NCI-H460 (cell line): ENCODE data around the gene KCNQ2. TPM values are rescaled to one million over a fixed set of nuclear protein-coding genes. Genes with fewer than 3 reads are reported as not detected.
"Not testable (repeated sequence)": the region's sequence is repeated elsewhere in the genome, so short reads cannot be mapped to it uniquely, and the experiment has no call there.

Source experiments
- DNase-seq: peaks from one replicate; pipeline ENCODE4 v3.0.0-alpha.2; 2016; ENCODE audit warnings: low read depth; ENCODE audit errors: extremely low read depth
- total RNA-seq: library from RNA; depleted of rRNA; stranded (reverse); fragments of >200 nt; shearing (Covaris generic); gene quantifications from 2 replicates; pipeline ENCODE4 v1.2.3, GENCODE V29; 2014

Gene KCNQ2
- total RNA-seq, 1 experiment from 2014 or later = 0.17 TPM

- DNase-seq = no peak
Measured at GRCh38 chr20:63491635-63492230, 19.3 kb upstream of the KCNQ2 start.

GRCh38 chr20:63491078-63491477 lies 18.6 kb upstream of the KCNQ2 start:
- DNase-seq = no peak

GRCh38 chr20:63490416-63490815 lies 18.0 kb upstream of the KCNQ2 start:
- no peak for DNase-seq

GRCh38 chr20:63488315-63489251 lies 16.1 kb upstream of the KCNQ2 start:
- no peak for DNase-seq

- no peak for DNase-seq
Measured at GRCh38 chr20:63487781-63488241, 15.4 kb upstream of the KCNQ2 start.

- no peak for DNase-seq
Measured at GRCh38 chr20:63487116-63487764, 14.8 kb upstream of the KCNQ2 start.

- DNase-seq = no peak
Measured at GRCh38 chr20:63486300-63486855, 13.9 kb upstream of the KCNQ2 start.

- DNase-seq = no peak
Measured at GRCh38 chr20:63484651-63485403, 12.4 kb upstream of the KCNQ2 start.

GRCh38 chr20:63484236-63484635 lies 11.8 kb upstream of the KCNQ2 start:
- DNase-seq = no peak

GRCh38 chr20:63483834-63484233 lies 11.4 kb upstream of the KCNQ2 start:
- DNase-seq = no peak

GRCh38 chr20:63482021-63482587 lies 9.6 kb upstream of the KCNQ2 start:
- no peak for DNase-seq

GRCh38 chr20:63481503-63481902 lies 9.0 kb upstream of the KCNQ2 start:
- no peak for DNase-seq

- DNase-seq = not testable (repeated sequence)
Measured at GRCh38 chr20:63479695-63480419, 7.4 kb upstream of the KCNQ2 start.

- DNase-seq = no peak
Measured at GRCh38 chr20:63478346-63479302, 6.2 kb upstream of the KCNQ2 start.

GRCh38 chr20:63477944-63478343 lies 5.5 kb upstream of the KCNQ2 start:
- DNase-seq = no peak

- DNase-seq = no peak
Measured at GRCh38 chr20:63477061-63477616, 4.7 kb upstream of the KCNQ2 start.

- peak; percentile 36 for DNase-seq
Measured at GRCh38 chr20:63475209-63475608, 2.8 kb upstream of the KCNQ2 start.
